ENCODE results near the gene SIM2. TPM values are rescaled to one million over a fixed set of nuclear protein-coding genes. Genes with fewer than 3 reads are reported as not detected.

SIM2 gene
- total and polyA plus RNA-seq, 7 experiments from 2014 or later, result 0.12 TPM; not detected in 6

GRCh38 chr21:36717976-36718375, 19.1 kb downstream of the SIM2 start:
- H3K4me1 ChIP-seq (ENCODE audit: control insufficient read depth in 2 of 2, insufficient read depth in 2 of 2, low read length in 2 of 2), result no peaks in the 10 kb centered on the region
- DNase-seq (no peak), ATAC-seq (no peak)
- POLR2A ChIA-PET, result no interaction called here
- Mint-ChIP-seq H3K9me3 (peaks cover 0 to 2% (median 0%) of the 10 kb centered on the region in 11 donors), H3K27ac (no peak overlapping the region), H3K4me1 (no peaks in the 10 kb centered on the region), H3K27me3 (peaks cover 56 to 76% (median 64%) of the 10 kb centered on the region in 5 donors), H3K4me3 (no peak overlapping the region), H3K36me3 (peaks cover 0 to 3% (median 0%) of the 10 kb centered on the region in 5 donors)
- H3K27me3 ChIP-seq (ENCODE audit: control insufficient read depth in 2 of 2, insufficient read depth in 2 of 2, low read length in 2 of 2), result peaks cover 0 to 7% of the 10 kb centered on the region in 2 donors
- no peak overlapping the region for H3K4me3 ChIP-seq (ENCODE audit: low read length)
- no peaks in the 10 kb centered on the region for H3K9me3 ChIP-seq (ENCODE audit: control insufficient read depth in 2 of 3, low read length in 3 of 3)
- CTCF ChIA-PET, result no interaction called here
- intact Hi-C loops (cut with micrococcal nuclease), result no loop called here
- H3K36me3 ChIP-seq (ENCODE audit: control insufficient read depth in 2 of 3, insufficient read depth in 3 of 3, low read length in 3 of 3), result no peaks in the 10 kb centered on the region
- no peak overlapping the region for H3K27ac ChIP-seq (ENCODE audit: low read depth, low read length)

DNA sequence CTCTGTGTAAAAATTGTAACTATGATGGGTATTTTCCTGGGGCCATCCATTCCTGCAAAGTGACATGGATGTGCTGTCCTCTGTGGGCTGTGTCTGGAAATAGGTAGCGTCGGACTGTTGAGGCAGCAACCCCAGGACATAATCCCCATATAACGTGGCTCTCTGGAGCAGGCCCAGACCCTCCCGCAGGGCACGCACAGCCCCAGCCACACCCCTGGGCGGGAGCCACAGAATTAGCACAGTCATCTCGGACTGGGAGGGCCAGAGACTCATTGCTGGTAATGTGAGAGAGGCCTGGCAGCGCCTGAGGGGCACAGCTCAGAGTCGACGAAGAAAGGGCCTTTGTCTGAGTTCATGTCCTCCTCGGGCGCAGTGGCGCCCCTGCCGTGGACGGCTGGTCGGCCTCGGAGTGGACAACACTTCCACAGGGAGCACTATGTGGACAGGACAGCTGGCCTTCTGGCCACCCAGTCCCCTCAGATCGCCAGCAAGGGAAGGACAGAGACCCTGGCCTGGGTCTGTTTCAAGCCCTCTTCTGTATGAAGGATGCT, 20.1 kb downstream of the SIM2 start:
- Mint-ChIP-seq H3K4me1 (no peaks in the 10 kb centered on the region), H3K36me3 (peaks cover 0 to 3% (median 0%) of the 10 kb centered on the region in 5 donors), H3K4me3 (no peak overlapping the region), H3K27me3 (peaks cover 45 to 71% (median 56%) of the 10 kb centered on the region in 5 donors), H3K9me3 (peaks cover 0 to 2% (median 0%) of the 10 kb centered on the region in 11 donors), H3K27ac (no peak overlapping the region)
- ChIA-PET CTCF (no interaction called here), POLR2A (no interaction called here)
- Histone ChIP-seq H3K36me3 (ENCODE audit: control insufficient read depth in 2 of 3, insufficient read depth in 3 of 3, low read length in 3 of 3) (no peaks in the 10 kb centered on the region), H3K9me3 (ENCODE audit: control insufficient read depth in 2 of 3, low read length in 3 of 3) (no peaks in the 10 kb centered on the region), H3K27me3 (ENCODE audit: control insufficient read depth in 2 of 2, insufficient read depth in 2 of 2, low read length in 2 of 2) (peaks cover 0 to 7% of the 10 kb centered on the region in 2 donors), H3K4me3 (ENCODE audit: low read length) (no peak overlapping the region), H3K4me1 (ENCODE audit: control insufficient read depth in 2 of 2, insufficient read depth in 2 of 2, low read length in 2 of 2) (no peaks in the 10 kb centered on the region), H3K27ac (ENCODE audit: low read depth, low read length) (no peak overlapping the region)
- DNase-seq (no peak), ATAC-seq (no peak)
- intact Hi-C loops (cut with micrococcal nuclease), result no loop called here

GRCh38 chr21:36719614-36720013, 20.7 kb downstream of the SIM2 start:
- ATAC-seq (no peak), DNase-seq (no peak)
- no peak overlapping the region for H3K4me3 Mint-ChIP-seq
- Histone ChIP-seq H3K9me3 (ENCODE audit: control insufficient read depth in 2 of 3, low read length in 3 of 3) (no peaks in the 10 kb centered on the region), H3K4me1 (ENCODE audit: control insufficient read depth in 2 of 2, insufficient read depth in 2 of 2, low read length in 2 of 2) (no peaks in the 10 kb centered on the region), H3K4me3 (ENCODE audit: low read length) (no peak overlapping the region), H3K36me3 (ENCODE audit: control insufficient read depth in 2 of 3, insufficient read depth in 3 of 3, low read length in 3 of 3) (no peaks in the 10 kb centered on the region), H3K27me3 (ENCODE audit: control insufficient read depth in 2 of 2, insufficient read depth in 2 of 2, low read length in 2 of 2) (peaks cover 0 to 7% of the 10 kb centered on the region in 2 donors), H3K27ac (ENCODE audit: low read depth, low read length) (no peak overlapping the region)
- no peaks in the 10 kb centered on the region for H3K9me3 Mint-ChIP-seq
- no peaks in the 10 kb centered on the region for H3K4me1 Mint-ChIP-seq
- POLR2A ChIA-PET, result no interaction called here
- H3K27ac Mint-ChIP-seq, result no peak overlapping the region
- peaks cover 0 to 3% (median 0%) of the 10 kb centered on the region in 5 donors for H3K36me3 Mint-ChIP-seq
- peaks cover 39 to 65% (median 51%) of the 10 kb centered on the region in 5 donors for H3K27me3 Mint-ChIP-seq
- CTCF ChIA-PET, result no interaction called here
- intact Hi-C loops (cut with micrococcal nuclease), result no loop called here

DNA sequence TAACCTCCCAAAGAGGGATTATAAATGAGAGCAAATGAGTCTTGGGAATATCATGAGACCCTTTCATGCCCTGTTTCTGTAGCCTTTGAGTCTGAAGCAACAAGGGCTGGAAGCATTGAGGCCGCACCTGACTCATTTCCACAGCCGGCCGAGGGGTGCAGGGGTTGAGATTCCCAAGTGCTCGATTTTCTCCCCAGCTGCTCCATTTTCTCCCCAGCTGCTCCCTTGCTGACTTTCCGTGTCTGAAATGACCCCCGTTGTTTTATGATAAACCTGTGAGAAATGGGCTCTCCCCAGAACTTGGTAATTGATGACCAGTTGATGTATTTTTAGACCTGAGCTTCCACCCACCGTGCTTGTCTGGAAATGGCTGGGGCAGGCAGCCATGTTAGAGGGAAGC, 22.9 kb downstream of the SIM2 start:
- Mint-ChIP-seq H3K27me3 (peaks cover 18 to 50% (median 29%) of the 10 kb centered on the region in 5 donors), H3K36me3 (peaks cover 0 to 3% (median 0%) of the 10 kb centered on the region in 5 donors), H3K9me3 (no peaks in the 10 kb centered on the region), H3K27ac (no peak overlapping the region), H3K4me3 (no peak overlapping the region), H3K4me1 (no peaks in the 10 kb centered on the region)
- Histone ChIP-seq H3K36me3 (ENCODE audit: control insufficient read depth in 2 of 3, insufficient read depth in 3 of 3, low read length in 3 of 3) (no peaks in the 10 kb centered on the region), H3K27me3 (ENCODE audit: control insufficient read depth in 2 of 2, insufficient read depth in 2 of 2, low read length in 2 of 2) (peaks cover 0 to 4% of the 10 kb centered on the region in 2 donors), H3K27ac (ENCODE audit: low read depth, low read length) (no peak overlapping the region), H3K9me3 (ENCODE audit: control insufficient read depth in 2 of 3, low read length in 3 of 3) (no peaks in the 10 kb centered on the region), H3K4me1 (ENCODE audit: control insufficient read depth in 2 of 2, insufficient read depth in 2 of 2, low read length in 2 of 2) (no peaks in the 10 kb centered on the region), H3K4me3 (ENCODE audit: low read length) (no peak overlapping the region)
- intact Hi-C loops (cut with micrococcal nuclease), result no loop called here
- ATAC-seq, result no peak
- CTCF ChIA-PET, result no interaction called here
- POLR2A ChIA-PET, result no interaction called here
- no peak for DNase-seq

GRCh38 chr21:36722370-36723368, 23.8 kb downstream of the SIM2 start:
- Mint-ChIP-seq H3K27me3 (peaks cover 14 to 46% (median 26%) of the 10 kb centered on the region in 5 donors), H3K27ac (no peak overlapping the region), H3K4me3 (no peak overlapping the region), H3K9me3 (no peaks in the 10 kb centered on the region), H3K4me1 (no peaks in the 10 kb centered on the region), H3K36me3 (peaks cover 0 to 3% (median 0%) of the 10 kb centered on the region in 5 donors)
- no peak overlapping the region for H3K27ac ChIP-seq (ENCODE audit: low read depth, low read length)
- H3K9me3 ChIP-seq (ENCODE audit: control insufficient read depth in 2 of 3, low read length in 3 of 3), result no peaks in the 10 kb centered on the region
- ChIA-PET CTCF (no interaction called here), POLR2A (no interaction called here)
- no peak for ATAC-seq
- no peak overlapping the region for H3K4me3 ChIP-seq (ENCODE audit: low read length)
- no peak for DNase-seq
- peaks cover 0 to 4% of the 10 kb centered on the region in 2 donors for H3K27me3 ChIP-seq (ENCODE audit: control insufficient read depth in 2 of 2, insufficient read depth in 2 of 2, low read length in 2 of 2)
- no peaks in the 10 kb centered on the region for H3K36me3 ChIP-seq (ENCODE audit: control insufficient read depth in 2 of 3, insufficient read depth in 3 of 3, low read length in 3 of 3)
- no peaks in the 10 kb centered on the region for H3K4me1 ChIP-seq (ENCODE audit: control insufficient read depth in 2 of 2, insufficient read depth in 2 of 2, low read length in 2 of 2)
- intact Hi-C loops (cut with micrococcal nuclease), result no loop called here

- H3K36me3 Mint-ChIP-seq, result peaks cover 0 to 3% (median 0%) of the 10 kb centered on the region in 5 donors
- ATAC-seq (no peak), DNase-seq (no peak)
- intact Hi-C loops (cut with micrococcal nuclease), result no loop called here
- no peaks in the 10 kb centered on the region for H3K36me3 ChIP-seq (ENCODE audit: control insufficient read depth in 2 of 3, insufficient read depth in 3 of 3, low read length in 3 of 3)
- no peak overlapping the region for H3K27ac ChIP-seq (ENCODE audit: low read depth, low read length)
- CTCF ChIA-PET, result no interaction called here
- H3K4me3 Mint-ChIP-seq, result no peak overlapping the region
- no peaks in the 10 kb centered on the region for H3K9me3 ChIP-seq (ENCODE audit: control insufficient read depth in 2 of 3, low read length in 3 of 3)
- peaks cover 9 to 39% (median 22%) of the 10 kb centered on the region in 5 donors for H3K27me3 Mint-ChIP-seq
- H3K4me1 ChIP-seq (ENCODE audit: control insufficient read depth in 2 of 2, insufficient read depth in 2 of 2, low read length in 2 of 2), result no peaks in the 10 kb centered on the region
- no peak overlapping the region for H3K4me3 ChIP-seq (ENCODE audit: low read length)
- peaks cover 0 to 4% of the 10 kb centered on the region in 2 donors for H3K27me3 ChIP-seq (ENCODE audit: control insufficient read depth in 2 of 2, insufficient read depth in 2 of 2, low read length in 2 of 2)
- no peaks in the 10 kb centered on the region for H3K4me1 Mint-ChIP-seq
- H3K27ac Mint-ChIP-seq, result no peak overlapping the region
- H3K9me3 Mint-ChIP-seq, result no peaks in the 10 kb centered on the region
- POLR2A ChIA-PET, result no interaction called here
Measured at GRCh38 chr21:36723371-36723881, 24.5 kb downstream of the SIM2 start.
